Putamen (tissue), 1 donor: Measurements from ENCODE around the gene CDK4.

Experiments used
- DNase-seq: peaks from one replicate; pipeline ENCODE4 v3.0.0-alpha.2; 2016; ENCODE audit warnings: low spot score

The CDK4 gene

DNA sequence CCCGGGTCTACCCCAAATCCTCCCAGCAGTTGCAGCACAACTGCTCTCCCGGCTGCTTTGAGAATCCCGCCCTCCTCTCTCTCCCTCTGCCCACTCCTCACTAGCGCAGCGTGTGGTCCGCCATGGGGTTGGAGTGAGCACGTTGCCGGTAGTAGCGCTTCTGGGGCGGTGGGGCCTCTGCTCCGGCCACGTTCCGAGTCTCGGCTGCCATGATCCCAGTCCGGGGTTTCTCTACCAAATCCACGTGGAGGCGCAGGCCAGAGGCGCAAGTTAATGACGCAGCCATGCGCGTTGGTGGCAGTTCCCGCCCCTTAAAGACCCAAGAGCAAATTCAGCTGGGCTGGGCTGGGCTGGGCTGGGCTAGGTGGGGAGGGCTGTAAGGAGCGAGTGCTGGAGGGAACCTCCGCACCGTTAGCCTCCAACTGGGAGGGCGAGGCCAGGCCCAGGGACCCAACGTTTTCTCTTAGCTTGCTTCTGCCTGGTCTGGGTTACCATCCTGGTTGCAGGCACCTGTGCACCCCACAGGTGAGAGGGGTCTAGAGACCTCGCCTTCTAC is 19.8 kb upstream of the CDK4 start, which contains the start of gene METTL1:
Gene METTL1, minus strand, starts transcription at position 233 of the 556 bp plus-strand sequence. Its CDS starts 22 bp downstream, at position 211.
- peak; percentile 96 for DNase-seq

- peak; percentile 85 for DNase-seq
These were observed 19.2 kb upstream of the CDK4 start for GRCh38 chr12:57771236-57771872.

GRCh38 chr12:57770734-57771133 is 18.6 kb upstream of the CDK4 start:
- no peak for DNase-seq

- DNase-seq = no peak
These were observed 17.5 kb upstream of the CDK4 start for GRCh38 chr12:57769594-57769993.

GRCh38 chr12:57767876-57768275 is 15.8 kb upstream of the CDK4 start:
- DNase-seq = no peak

DNA sequence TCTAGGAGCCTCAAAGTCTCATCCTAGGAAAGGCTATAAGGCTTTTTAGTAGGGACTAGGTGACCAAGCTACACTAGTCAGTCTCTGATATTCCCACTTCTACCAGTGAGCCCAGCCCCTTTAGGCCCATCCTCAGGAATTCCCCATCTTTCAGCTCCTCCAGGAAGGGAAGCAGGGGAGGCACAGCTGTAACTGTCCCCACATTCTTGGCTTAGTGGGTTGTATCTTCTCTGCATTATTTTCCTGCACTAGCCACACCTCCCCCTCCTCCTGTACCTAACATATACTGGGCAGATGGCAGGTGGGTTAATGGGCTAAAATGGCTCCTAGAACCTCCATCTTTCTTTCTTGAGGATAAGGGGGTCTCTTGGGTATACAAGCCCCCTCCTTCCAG is 15.2 kb upstream of the CDK4 start:
- no peak for DNase-seq

DNA sequence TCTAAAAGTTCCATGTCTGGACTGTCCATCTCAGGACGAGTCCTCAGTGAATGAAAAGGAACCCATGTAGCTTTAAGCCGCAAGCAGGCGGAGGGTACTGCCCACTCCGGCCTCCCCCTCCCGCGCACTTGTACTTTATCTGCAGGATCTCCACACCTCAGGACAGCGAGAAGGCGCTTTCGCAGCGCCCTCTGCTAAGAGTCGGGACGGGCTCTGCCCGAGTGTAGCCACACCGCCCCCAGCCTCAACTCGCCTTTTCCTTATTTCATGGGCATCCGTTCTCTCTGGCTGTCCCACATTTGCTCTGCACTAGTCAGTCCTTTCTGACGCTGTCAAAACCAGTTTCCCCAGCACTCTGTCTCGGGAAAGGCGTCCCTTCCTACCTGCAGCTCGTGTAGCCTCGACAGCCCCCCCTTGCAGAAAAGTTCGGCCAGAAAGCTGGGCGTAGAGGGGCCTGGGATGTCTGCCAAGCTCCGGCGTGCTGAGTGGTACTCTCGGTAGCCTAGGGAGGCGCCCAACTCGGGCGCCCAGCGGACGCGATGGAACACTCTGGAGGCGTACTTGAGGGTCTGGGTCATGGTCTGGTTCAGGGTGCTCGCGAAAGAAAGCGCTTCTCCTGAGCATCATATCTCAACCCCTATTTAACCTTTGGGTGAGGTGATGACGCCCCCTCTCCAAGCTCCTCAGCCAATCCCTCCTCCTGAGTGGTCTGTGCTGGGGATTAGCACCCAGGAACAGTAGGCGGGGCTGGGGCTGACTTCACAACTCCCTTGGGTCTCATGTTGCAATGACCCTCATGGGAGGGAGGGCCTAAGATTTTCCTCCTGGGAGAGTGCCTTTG is 14.6 kb upstream of the CDK4 start, which contains the start of gene CYP27B1:
Gene CYP27B1, minus strand, starts transcription at position 615 of the 841 bp plus-strand sequence. Its CDS starts 37 bp downstream, at position 578.
- no peak for DNase-seq

DNA sequence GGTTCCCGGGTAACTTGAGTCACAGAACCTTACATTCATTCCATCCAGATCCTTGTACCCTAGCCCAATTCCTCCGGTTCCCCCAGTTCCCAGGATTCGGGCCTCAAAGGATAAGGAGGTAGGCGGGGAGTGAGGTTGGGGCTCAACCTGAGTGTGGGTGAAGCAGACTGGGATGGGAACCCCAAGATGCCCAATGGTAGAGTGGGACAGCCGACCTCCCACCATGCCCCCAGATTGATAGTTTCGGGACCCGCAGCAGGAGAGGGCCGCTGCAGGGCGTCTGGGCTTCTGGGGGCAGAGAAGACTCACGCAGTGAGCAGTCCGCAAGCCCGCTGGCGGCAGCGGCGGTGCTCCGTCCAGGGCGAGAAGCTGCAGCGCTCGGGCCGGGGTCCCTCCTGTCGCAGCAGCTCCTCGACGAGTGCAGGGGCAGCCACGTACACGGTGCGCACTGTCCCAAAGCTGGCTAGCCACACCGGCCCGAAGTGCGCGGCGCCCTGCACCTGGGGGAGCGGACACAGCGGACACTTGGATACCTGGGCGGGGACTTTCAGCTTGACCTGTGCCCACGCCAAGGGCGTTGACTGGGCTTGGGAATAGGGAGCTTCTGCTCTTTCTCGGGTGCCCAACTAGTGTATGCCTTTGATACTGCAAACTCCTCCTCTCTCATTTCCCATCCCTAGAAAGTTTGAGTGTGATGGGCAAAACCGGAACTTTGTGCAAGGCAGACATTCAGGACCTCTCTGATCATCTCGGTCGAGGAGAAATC is 13.8 kb upstream of the CDK4 start:
- no peak for DNase-seq

DNA sequence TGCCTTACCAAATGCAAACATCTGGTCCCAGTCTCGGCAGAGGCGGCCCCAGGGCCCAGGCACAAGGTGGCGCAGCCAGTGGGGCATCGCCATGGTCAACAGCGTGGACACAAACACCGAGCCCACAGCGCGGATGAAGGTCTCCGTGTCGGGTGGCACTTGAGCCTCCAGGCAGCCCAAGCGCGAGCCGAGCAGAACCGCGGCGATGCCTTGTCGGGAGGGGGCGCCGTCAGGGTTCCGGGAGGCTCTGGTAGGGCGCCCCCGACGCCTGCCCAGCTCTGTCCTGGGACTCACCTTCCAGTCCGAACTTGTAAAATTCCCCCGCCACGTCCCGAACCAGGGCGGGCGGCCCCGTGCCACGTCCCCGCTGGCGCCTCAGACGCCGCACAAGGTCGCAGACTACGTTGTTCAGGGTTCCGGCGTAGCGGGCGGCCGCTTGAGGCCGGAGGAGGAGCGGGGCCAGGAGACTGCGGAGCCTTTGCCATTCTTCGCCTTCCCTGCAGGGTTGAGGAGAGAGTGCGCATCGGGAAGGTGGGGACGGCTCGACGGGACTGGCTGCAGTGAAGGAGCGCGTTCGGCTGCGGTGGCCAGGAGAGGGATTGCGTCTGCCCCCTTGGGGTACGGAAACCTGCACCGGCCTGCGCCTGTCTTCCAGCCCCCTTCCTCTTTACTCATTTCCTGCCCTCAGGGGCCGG is 13.0 kb upstream of the CDK4 start:
- no peak for DNase-seq

DNA sequence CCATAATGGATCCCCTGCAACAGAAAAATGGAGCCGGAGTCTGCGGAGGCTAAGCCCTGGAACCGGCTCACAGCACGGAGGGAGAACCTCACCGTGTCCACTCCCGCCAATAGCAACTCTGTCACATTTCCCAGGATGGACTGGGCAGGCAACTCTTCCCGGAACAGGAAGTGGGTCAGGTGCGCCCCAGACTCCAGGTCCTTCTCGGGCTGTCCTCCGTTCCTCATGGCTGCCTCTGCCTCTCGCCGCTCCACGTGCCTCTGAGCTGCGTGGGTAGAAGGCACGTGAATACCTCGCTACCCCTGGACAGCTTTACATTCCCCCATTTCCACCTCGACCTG is 12.5 kb upstream of the CDK4 start:
- DNase-seq = no peak

DNA sequence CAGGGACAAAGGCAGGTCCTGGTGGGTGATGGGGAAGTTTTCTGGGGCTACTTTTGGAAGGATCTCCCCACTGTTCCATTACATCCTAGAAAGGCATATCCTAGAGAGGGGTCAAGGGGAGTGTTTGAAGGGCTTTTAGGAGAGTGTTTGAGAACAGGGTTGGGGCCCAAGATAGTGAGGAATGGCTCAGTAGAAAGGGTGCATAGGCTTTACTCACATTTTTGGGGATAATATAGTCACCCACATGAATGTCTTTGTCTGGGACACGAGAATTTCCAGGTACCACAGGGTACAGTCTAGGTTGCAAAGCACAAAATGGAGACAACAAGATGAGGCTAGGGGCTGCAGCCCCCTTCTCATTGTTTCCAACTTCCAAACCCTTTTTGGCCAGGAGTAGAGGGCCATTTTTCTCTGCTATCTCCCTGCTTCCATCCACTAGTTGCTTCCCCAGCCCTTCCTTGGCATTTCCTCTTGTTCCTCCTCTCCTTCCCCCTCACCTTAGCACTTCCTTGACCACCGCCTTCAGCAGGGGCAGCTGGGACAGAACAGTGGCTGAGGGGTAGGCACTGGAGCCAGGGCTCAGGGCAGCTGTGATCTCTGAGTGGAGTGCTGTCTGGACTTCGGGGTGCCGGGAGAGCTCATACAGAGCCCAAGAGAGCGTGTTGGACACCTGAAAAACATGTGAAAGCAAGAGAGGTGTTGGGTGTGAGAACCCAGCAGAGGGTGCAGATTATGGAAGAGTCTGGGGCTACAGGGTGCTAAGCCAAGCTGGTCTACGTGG is 12.0 kb upstream of the CDK4 start:
- DNase-seq = no peak

DNA sequence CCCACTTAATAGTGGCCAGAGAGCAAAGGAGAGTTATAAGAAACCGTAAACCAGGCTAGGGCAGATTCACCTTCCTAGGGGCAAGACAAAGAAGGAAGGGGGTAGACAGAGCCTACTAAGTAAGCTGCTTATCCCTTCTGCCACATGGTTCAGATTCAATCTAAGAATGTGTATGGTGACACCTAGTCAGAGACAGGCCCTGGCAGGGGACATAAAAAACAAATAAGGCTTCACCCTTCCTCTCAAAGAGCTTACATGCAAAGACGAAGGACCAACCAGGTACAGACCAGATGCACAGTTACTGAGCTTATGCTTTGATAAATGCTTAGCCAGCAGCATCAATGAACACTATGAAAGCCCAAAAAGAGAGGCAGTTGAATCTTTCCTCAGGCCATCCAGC is 10.4 kb upstream of the CDK4 start:
- no peak for DNase-seq

- no peak for DNase-seq
These were observed 9.4 kb upstream of the CDK4 start for GRCh38 chr12:57761391-57761998.

DNA sequence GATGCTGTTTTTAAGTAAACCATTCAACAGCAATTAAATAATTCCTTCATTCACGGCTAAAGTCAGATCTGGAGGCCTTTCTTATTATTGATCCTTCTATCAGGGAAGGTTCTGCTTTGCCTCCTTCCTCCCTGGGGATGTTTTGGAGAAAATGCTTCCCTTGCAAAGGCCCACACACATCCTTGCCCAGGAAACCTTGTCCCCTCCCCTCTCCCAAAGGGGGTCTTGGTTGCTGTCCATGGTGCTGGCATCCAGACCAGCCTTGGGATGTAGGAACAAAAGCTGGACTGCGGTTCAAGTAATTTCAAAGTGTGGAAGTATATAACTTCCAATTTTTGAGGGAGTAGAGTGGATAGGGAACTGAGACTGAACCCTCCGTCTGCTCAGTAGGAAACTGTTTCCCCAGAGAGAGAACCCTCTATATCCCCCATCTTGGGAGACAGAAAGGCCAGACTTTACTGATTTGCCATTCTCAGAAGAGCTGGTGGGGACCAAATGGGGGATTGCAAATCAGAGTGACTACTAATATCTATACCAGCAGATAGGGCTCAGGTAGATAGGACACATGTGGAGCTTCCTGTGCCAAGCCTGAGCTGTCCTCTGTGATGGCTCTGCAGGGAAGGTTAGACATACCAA is 8.4 kb upstream of the CDK4 start:
- DNase-seq = no peak

DNA sequence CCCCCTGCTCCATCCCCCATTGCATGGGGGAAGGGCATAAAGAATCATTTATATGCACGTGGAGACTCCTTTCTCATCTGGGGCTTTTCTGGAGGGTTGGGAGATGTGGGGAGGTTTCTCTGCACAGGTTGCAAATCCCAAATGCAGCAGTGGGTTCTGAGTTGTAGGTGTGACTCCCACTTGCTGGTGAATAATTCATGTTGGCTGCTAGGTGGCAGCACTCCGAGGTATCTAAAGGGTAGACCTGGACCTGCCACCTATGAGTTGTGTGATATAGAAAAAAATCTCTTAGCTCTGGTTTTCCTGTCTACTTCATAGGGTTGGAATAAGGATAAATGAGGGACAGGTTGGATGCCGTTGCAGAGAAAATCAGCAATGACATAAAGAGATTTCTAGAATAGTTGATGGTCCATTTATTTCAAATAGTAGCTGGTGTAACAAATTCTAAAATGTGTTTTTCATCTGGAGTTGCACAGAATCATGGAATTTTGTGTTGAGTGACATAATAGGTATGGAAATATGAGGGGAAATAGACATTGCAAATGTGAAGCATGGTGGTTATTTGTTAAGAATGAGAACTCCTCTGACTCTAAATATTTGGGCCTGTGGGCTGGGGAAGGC is 7.4 kb upstream of the CDK4 start:
- DNase-seq = no peak

DNA sequence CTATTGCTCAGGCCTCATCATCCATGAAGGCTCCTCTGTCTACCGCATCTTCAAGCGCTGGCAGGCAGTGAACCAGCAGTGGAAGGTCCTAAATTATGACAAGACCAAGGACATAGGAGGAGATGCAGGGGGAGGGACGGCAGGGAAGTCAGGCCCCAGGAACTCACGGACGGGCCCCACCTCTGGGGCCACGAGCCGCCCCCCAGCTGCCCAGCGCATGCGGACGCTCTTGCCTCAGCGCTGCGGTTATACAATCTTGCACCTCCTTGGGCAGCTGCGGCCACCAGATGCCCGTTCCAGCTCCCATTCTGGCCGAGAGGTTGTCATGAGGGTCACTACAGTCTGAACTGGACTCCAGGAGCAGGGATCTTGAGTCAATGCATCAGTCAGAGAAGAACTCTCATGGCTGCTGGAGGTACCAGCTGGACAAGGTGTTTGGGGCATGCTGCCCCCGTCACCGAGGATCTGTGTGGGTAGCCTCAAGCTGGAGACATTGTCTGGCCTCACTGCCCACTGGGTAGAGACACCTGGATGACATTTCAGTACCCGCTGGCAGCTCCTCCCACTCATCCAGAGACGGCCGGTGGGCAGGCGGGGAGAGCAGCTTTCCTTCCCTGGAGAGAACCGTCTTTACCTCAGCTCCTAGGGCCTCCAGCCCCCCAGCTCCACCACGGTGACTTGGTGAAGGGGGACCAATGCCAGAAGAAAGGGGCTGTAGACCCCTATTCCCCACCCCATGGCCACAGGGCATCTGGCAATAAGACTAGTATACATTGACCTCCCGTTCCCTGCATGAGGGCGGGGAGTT is 6.6 kb upstream of the CDK4 start:
- no peak for DNase-seq

GRCh38 chr12:57757771-57758170 is 5.7 kb upstream of the CDK4 start:
- no peak for DNase-seq

- DNase-seq = no peak
These were observed 4.6 kb upstream of the CDK4 start for GRCh38 chr12:57756406-57757341.
